Endothelial cell of umbilical vein (primary cell): ENCODE results near the gene SFPQ. TPM values are rescaled to one million over a fixed set of nuclear protein-coding genes. Genes with fewer than 3 reads are reported as not detected.

Source experiments
- BruUV-seq: library from RNA; stranded (reverse); fragments of 400-500 nt; replicated peaks from 2 replicates; lab custom pipeline; 2021; lab: Mats Ljungman, UMichigan
- CTCF ChIA-PET: fragments of 300-600, 350-600 bp; sonication (Branson Sonifier 250); formaldehyde crosslinking; loops from one replicate; lab custom pipeline; 2021; ENCODE audit warnings: antibody characterized with exemption, inconsistent platforms; lab: Charles Lee
- POLR2A ChIA-PET: fragments of 300-600, 350-600 bp; sonication (Branson Sonifier 250); formaldehyde crosslinking; loops from one replicate; lab custom pipeline; 2021; ENCODE audit warnings: antibody characterized with exemption, inconsistent platforms; lab: Charles Lee
- DNase-seq: peaks from one replicate; pipeline ENCODE4 v3.0.0-alpha.2; 2011; ENCODE audit warnings: low read depth, low spot score
- FAIRE-seq: peaks from 2 replicates; lab custom pipeline; 2011; peaks lifted over from hg19 to GRCh38; lab: Jason Lieb, UNC
- H2AFZ ChIP-seq: 2 replicates; pipeline ENCODE4 v1.6.0; 2012; ENCODE audit warnings: low read depth, low read length, control low read depth, inconsistent platforms
- H3K27ac ChIP-seq: 2 replicates; pipeline ENCODE4 v1.5.1; 2011; ENCODE audit warnings: low read depth, mild to moderate bottlenecking, control low read depth, low read length, moderate library complexity; ENCODE audit not compliant: insufficient read depth
- H3K27me3 ChIP-seq, 2 experiments: 2 replicates each; pipeline versions ENCODE4 v1.6.0 to v1.6.1; 2011; ENCODE audit warnings: low read length in 2 of 2, mixed read lengths in 1 of 2; ENCODE audit not compliant: control insufficient read depth in 2 of 2, insufficient read depth in 2 of 2
- H3K36me3 ChIP-seq, 2 experiments: 2 replicates in 1 of 2; 3 replicates in 1 of 2; pipeline ENCODE4 v1.5.1; 2011; ENCODE audit warnings: low read length in 2 of 2, mild to moderate bottlenecking in 1 of 2, moderate library complexity in 1 of 2; ENCODE audit not compliant: control insufficient read depth in 2 of 2, insufficient read depth in 2 of 2; ENCODE audit errors: extremely low read depth in 1 of 2
- H3K4me1 ChIP-seq: 3 replicates; pipeline ENCODE4 v1.5.1; 2011; ENCODE audit warnings: mild to moderate bottlenecking, low read length; ENCODE audit not compliant: control insufficient read depth, insufficient read depth; ENCODE audit errors: extremely low read depth
- H3K4me2 ChIP-seq: 2 replicates; pipeline ENCODE4 v1.6.1; 2011; ENCODE audit warnings: low read length, control low read depth, mixed read lengths; ENCODE audit not compliant: insufficient read depth
- H3K4me3 ChIP-seq, 3 experiments: fragments of 200-600 bp in 1 of 3; sonication (generic), shearing (Covaris generic) in 1 of 3; replicated peaks in 1 of 3; 2 replicates each; pipeline ENCODE4 v1.5.1; 2011 to 2016; ENCODE audit warnings: control low read depth in 3 of 3, low read length in 3 of 3, mild to moderate bottlenecking in 2 of 3, inconsistent platforms in 1 of 3, low read depth in 1 of 3, moderate library complexity in 1 of 3; ENCODE audit not compliant: insufficient read depth in 1 of 3
- H3K79me2 ChIP-seq: 2 replicates; pipeline ENCODE4 v1.6.0; 2012; ENCODE audit warnings: low read length, inconsistent platforms; ENCODE audit not compliant: control insufficient read depth, insufficient read depth
- H3K9ac ChIP-seq: replicated peaks from 2 replicates; pipeline ENCODE3; 2011; ENCODE audit warnings: low read length, control low read depth; ENCODE audit not compliant: insufficient read depth; ENCODE audit errors: extremely low read depth
- H3K9me1 ChIP-seq: replicated peaks from 3 replicates; pipeline ENCODE4 v1.6.0; 2011; ENCODE audit warnings: mild to moderate bottlenecking, low read length; ENCODE audit not compliant: control insufficient read depth, insufficient read depth; ENCODE audit errors: extremely low read depth
- H3K9me3 ChIP-seq: replicated peaks from 2 replicates; pipeline ENCODE4 v1.5.1; 2012; ENCODE audit warnings: low read length, inconsistent platforms; ENCODE audit not compliant: control insufficient read depth, insufficient read depth
- H4K20me1 ChIP-seq: replicated peaks from 2 replicates; pipeline ENCODE3; 2011; ENCODE audit warnings: mild to moderate bottlenecking, low read length; ENCODE audit not compliant: control insufficient read depth, insufficient read depth; ENCODE audit errors: extremely low read depth
- CTCF ChIP-seq, 2 donors: IDR thresholded peaks; 1 replicate in 1 of 2; 2 replicates in 1 of 2; pipeline ENCODE4 v1.5.1; 2011; ENCODE audit warnings: low read length in 2 of 2, mild to moderate bottlenecking in 2 of 2, moderate library complexity in 2 of 2, control low read depth in 1 of 2, inconsistent platforms in 1 of 2, low read depth in 1 of 2; ENCODE audit not compliant: insufficient read depth in 1 of 2; ENCODE audit errors: extremely low read depth in 1 of 2
- EZH2 ChIP-seq: IDR thresholded peaks from 2 replicates; pipeline ENCODE4 v1.6.1; 2012; ENCODE audit warnings: borderline replicate concordance, low read depth, mild to moderate bottlenecking, moderate library complexity, low read length, inconsistent platforms; ENCODE audit not compliant: severe bottlenecking
- FOS ChIP-seq: IDR thresholded peaks from 2 replicates; pipeline ENCODE4 v1.6.1; 2011; ENCODE audit warnings: mild to moderate bottlenecking, low read length, moderate library complexity, borderline replicate concordance; ENCODE audit not compliant: insufficient read depth
- GATA2 ChIP-seq: IDR thresholded peaks from 2 replicates; pipeline ENCODE4 v1.7.0; 2011; ENCODE audit warnings: low read depth, mild to moderate bottlenecking, moderate library complexity, mixed read lengths, low read length; ENCODE audit not compliant: insufficient read length, insufficient read depth
- JUN ChIP-seq: IDR thresholded peaks from 2 replicates; pipeline ENCODE4 v1.6.1; 2011; ENCODE audit warnings: borderline replicate concordance, low read depth; ENCODE audit not compliant: insufficient read length, insufficient read depth
- MAX ChIP-seq: IDR thresholded peaks from 2 replicates; pipeline ENCODE4 v1.6.1; 2011; ENCODE audit not compliant: insufficient read depth, insufficient read length
- MYC ChIP-seq: IDR thresholded peaks from one replicate; pipeline ENCODE4 v1.6.1; 2011; ENCODE audit warnings: mild to moderate bottlenecking, low read depth, low read length
- POLR2A ChIP-seq: IDR thresholded peaks from 2 replicates; pipeline ENCODE4 v1.6.1; 2012; ENCODE audit warnings: low read depth, mild to moderate bottlenecking, control low read depth, low read length
- POLR2AphosphoS5 ChIP-seq: IDR thresholded peaks from 2 replicates; pipeline ENCODE4 v1.6.1; 2012; ENCODE audit warnings: low read depth, mild to moderate bottlenecking, control low read depth, low read length, moderate library complexity; ENCODE audit not compliant: insufficient read depth
- dilution Hi-C: fragments of 300-500 bp; cut with MboI; formaldehyde crosslinking; loops from one replicate; pipeline ENCODE4 v1.15.0; 2019; ENCODE audit warnings: low sequenced_read_pairs; ENCODE audit not compliant: extremely low pct_ligation_motif_present
- intact Hi-C: fragments of 100-400 bp; cut with micrococcal nuclease; formaldehyde crosslinking; loops from one replicate; pipeline ENCODE4 v1.10.0; 2022
- polyA plus RNA-seq, 4 experiments: library from polyadenylated mRNA; depleted of rRNA in 3 of 4; stranded (reverse) in 3 of 4; unstranded in 1 of 4; fragments of >200 nt; gene quantifications; 2 replicates each; pipeline versions ENCODE4 v1.2.1 to v1.2.3, GENCODE V29; 2011 to 2012; ENCODE audit warnings: missing spikeins in 1 of 4
- small RNA-seq: library from RNA; depleted of rRNA; stranded (forward); fragments of <200 nt; gene quantifications from one replicate; pipeline ENCODE3, GENCODE V24; 2012; ENCODE audit warnings: low replicate concordance, low read depth; ENCODE audit not compliant: insufficient read depth, insufficient read length
- total RNA-seq: library from RNA; stranded (reverse); gene quantifications from 2 replicates; pipeline ENCODE4 v1.2.3, GENCODE V29; 2021

SFPQ gene
- total and polyA plus RNA-seq, 2 donors (not counting 3 experiments of a cell fraction or from before 2014, with no cell fraction given), result 100 to 415 TPM

- Histone ChIP-seq H3K9me1 (no peaks in the 10 kb centered on the region), H3K79me2 (no peaks in the 10 kb centered on the region), H3K27ac (no peak overlapping the region), H3K9me3 (no peaks in the 10 kb centered on the region), H3K36me3 (no peaks in the 10 kb centered on the region), H3K27me3 (no peaks in the 10 kb centered on the region), H3K9ac (no peak overlapping the region), H3K4me2 (no peak overlapping the region), H3K4me3 (no peak overlapping the region), H2AFZ (no peak overlapping the region), H3K4me1 (no peaks in the 10 kb centered on the region), H4K20me1 (no peaks in the 10 kb centered on the region)
- ChIA-PET POLR2A (no interaction called here), CTCF (no interaction called here)
- no peak for TF ChIP-seq EZH2
- TF ChIP-seq MYC, result no peak
- TF ChIP-seq GATA2, result no peak
- TF ChIP-seq FOS, result no peak
- no peak for TF ChIP-seq POLR2AphosphoS5
- TF ChIP-seq JUN, result no peak
- TF ChIP-seq CTCF (IDR thresholded peaks at IDR 0.05; ENCODE audit: extremely low read depth in 1 of 2, insufficient read depth in 1 of 2, low read depth in 1 of 2, low read length in 2 of 2), result no peak
- no peak for TF ChIP-seq POLR2A
- no peak for TF ChIP-seq MAX
- BruUV-seq, result no TSS peak
- intact Hi-C loops (loop anchor here (1.0 kb wide), 1 partner anchor 31 kb away; no protein-coding TSS in a partner anchor), dilution Hi-C loops (no loop called here)
- DNase-seq (no peak), FAIRE-seq (no peak)
Observed at GRCh38 chr1:35136780-35137179, 56.2 kb downstream of the SFPQ start.

Small RNA genes lying within 50 kb of the gene (small RNA-seq; reads per million reads assigned to genes)
- gene RF00019, result not detected

Other genes starting within 250 kb of the SFPQ start
- gene TMEM35B, start 207.8 kb downstream of the SFPQ start, total RNA-seq, result 18.7 and 19.1 TPM in 2 replicates
- gene TMEM35B, start 207.8 kb downstream of the SFPQ start, polyA plus RNA-seq, result 40.5 and 46.2 TPM in 2 replicates
- gene ZMYM6, start 161.2 kb downstream of the SFPQ start, total RNA-seq, result 15.6 and 17.2 TPM in 2 replicates
- 5.2 and 6.4 TPM in 2 replicates for gene ZMYM6, start 161.2 kb downstream of the SFPQ start, polyA plus RNA-seq
- gene ZMYM1, start 113.8 kb downstream of the SFPQ start, total RNA-seq, result 20.7 and 21.4 TPM in 2 replicates
- gene ZMYM1, start 113.8 kb downstream of the SFPQ start, polyA plus RNA-seq, result 5.2 and 5.8 TPM in 2 replicates
- gene ZMYM4, start 75.6 kb upstream of the SFPQ start, total RNA-seq, result 61.2 and 65.0 TPM in 2 replicates
- gene ZMYM4, start 75.6 kb upstream of the SFPQ start, polyA plus RNA-seq, result 13.5 and 15.3 TPM in 2 replicates